GM10248 (cell line): ENCODE measurements around the gene LRRFIP1.
"Not testable (repeated sequence)": the region's sequence is repeated elsewhere in the genome, so short reads cannot be mapped to it uniquely, and the experiment has no call there.

Experiments used
- CTCF ChIA-PET: fragments of 300-600 bp; sonication (Branson Sonifier 250); formaldehyde crosslinking; extraction: SDS; loops from one replicate; lab custom pipeline; 2021; ENCODE audit warnings: antibody characterized with exemption; lab: Yijun Ruan, JAX
- POLR2A ChIA-PET: fragments of 350-650 bp; sonication (Branson Sonifier 250); formaldehyde crosslinking; extraction: SDS; loops from one replicate; lab custom pipeline; 2020; ENCODE audit warnings: antibody characterized with exemption; lab: Yijun Ruan, JAX
- DNase-seq: peaks from one replicate; pipeline ENCODE4 v3.0.0; 2012; ENCODE audit errors: extremely low spot score
- CTCF ChIP-seq: IDR thresholded peaks from 2 replicates; pipeline ENCODE4 v1.5.1; 2012; ENCODE audit warnings: mild to moderate bottlenecking, low read depth; ENCODE audit errors: extremely low read depth, missing control alignments, control extremely low read depth

Gene LRRFIP1

DNA sequence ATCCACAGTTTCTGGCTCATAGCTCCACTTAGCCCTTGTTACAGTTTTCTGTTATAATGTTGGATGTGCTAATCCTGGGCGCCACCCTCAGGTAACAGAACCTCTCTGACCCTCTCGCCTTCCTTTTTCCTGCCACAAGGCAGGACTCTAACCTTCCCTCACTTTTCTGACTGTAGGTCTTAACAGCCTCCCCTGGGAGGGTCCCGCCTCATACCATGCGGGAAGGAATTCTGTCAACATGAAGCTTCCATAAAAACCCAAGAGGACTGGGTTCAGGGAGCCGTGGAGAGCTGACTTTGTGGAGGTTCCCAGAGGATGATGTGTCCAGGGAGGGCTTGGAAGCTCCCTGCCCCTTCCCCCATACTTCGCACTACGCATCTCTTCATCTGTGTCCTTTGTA is 25.0 kb upstream of the LRRFIP1 start:
- ChIA-PET POLR2A (no interaction called here), CTCF (interaction anchor here (0.7 to 2.9 kb wide), 2 partner anchors 31 to 143 kb away, joined by 3 to 11 read pairs; no protein-coding TSS in a partner anchor)
- DNase-seq, result no peak
- no peak for TF ChIP-seq CTCF

DNA sequence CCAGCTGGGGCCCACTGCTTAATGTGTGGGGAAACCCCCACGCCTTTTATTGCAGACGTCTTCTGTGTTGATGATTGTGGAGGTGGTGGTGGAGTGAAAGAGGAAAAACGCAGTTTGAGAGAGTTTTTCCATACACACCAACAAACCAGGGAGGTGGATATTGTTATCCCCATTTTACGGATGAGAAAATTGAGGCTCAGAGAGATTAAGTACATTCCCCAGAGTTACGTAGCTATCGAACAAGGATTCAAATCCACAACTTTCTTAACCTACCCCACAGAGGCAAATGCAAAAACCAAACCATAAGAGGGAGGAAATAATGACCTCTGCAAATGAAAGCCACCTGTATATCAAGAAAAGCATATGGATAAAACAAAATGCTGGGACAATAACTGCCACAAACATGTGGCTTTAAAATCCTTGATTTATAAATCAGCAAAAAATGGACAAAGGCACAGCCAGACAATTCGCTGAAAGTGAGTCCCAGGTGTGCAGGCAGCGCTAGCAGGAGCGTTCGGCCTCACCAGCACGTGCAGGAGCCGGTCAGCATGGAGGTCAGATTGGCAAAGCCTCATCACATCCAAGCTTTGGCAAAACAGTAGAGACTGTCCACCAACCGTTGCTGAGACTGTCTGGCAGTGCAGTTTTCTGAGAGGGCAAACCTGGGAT is 24.2 kb upstream of the LRRFIP1 start:
- CTCF ChIA-PET, result interaction anchor here (1.2 to 2.9 kb wide), 2 partner anchors 13 to 142 kb away, joined by 3 to 11 read pairs; partner anchors contain the start of gene RAB17
- POLR2A ChIA-PET, result no interaction called here

DNA sequence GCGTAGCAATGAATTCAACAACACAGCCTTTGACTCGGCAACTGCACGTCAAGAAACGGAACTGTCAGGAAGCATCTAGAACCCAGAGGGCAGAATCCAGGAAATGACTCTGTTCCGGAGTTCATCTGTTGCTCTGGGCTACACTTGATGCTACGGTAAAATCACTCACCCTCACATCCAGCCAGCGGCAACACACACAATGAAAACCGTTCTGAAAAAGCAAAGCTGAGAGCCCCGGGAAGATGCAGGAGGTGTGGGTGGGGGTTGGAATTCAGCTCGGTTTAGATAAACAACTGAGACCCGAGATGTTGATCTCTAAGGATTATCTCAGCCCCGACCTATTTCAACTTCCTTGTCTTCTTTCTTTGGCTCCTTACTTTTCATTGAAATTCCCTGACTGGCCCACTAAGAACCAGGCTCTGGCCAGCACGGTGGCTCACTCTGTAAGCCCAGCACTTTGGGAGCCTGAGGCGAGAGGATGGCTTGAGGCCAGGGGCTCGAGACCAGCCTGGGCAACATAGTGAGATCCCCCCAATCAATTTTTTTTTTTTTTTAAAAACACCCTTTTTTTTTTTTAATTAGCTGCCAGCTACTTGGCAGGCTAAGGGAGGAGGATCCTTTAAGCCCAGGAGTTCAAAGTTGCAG is 23.5 kb upstream of the LRRFIP1 start:
- DNase-seq, result peak; percentile 52
- ChIA-PET POLR2A (no interaction called here), CTCF (interaction anchor here (0.7 to 2.9 kb wide), 3 partner anchors 14 to 164 kb away, joined by 3 to 11 read pairs (median 3); partner anchors contain the start of gene RAB17)
- no peak for TF ChIP-seq CTCF

More for the DNA sequence above, 24.2 kb upstream of the LRRFIP1 start:
- no peak for TF ChIP-seq CTCF
- DNase-seq, result no peak

- DNase-seq, result no peak
- TF ChIP-seq CTCF, result no peak
- CTCF ChIA-PET, result interaction anchor here (0.7 to 2.9 kb wide), 3 partner anchors 140 to 163 kb away, joined by 3 to 11 read pairs (median 7); no protein-coding TSS in a partner anchor
- POLR2A ChIA-PET, result no interaction called here
Observed at GRCh38 chr2:237604391-237604790, 23.0 kb upstream of the LRRFIP1 start.

GRCh38 chr2:237604960-237605359 is 22.4 kb upstream of the LRRFIP1 start:
- DNase-seq, result no peak
- ChIA-PET CTCF (interaction anchor here (2.0 kb wide), 1 partner anchor 140 kb away, joined by 7 read pairs; no protein-coding TSS in a partner anchor), POLR2A (no interaction called here)
- no peak for TF ChIP-seq CTCF

DNA sequence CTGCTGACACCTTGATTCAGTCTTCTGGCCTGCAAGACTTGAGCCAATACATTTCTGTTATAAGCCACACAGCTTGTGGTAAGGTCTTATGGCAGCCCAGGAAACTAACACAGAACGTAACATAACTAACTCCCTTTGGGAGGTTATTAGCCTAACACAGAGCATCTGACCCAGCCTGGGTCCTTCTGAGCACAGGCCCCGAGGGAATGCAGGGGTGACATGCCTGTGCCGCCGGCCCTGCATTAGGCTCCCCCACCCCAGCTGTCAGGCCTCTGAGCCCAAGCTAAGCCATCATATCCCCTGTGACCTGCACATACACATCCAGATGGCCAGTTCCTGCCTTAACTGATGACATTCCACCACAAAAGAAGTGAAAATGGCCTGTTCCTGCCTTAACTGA is 20.9 kb upstream of the LRRFIP1 start:
- POLR2A ChIA-PET, DNase-seq: not testable (repeated sequence)
- CTCF ChIA-PET, result interaction anchor here (2.0 kb wide), 1 partner anchor 138 kb away, joined by 7 read pairs; no protein-coding TSS in a partner anchor
